GOT3 (cell line): Measurements from ENCODE around the gene TMBIM4.

ENCODE experiments used
- DNase-seq: peaks from one replicate; lab custom pipeline; 2025; ENCODE audit warnings: mixed read lengths; lab: John Stamatoyannopoulos, UW

TMBIM4 gene

GRCh38 chr12:66140731-66141130 lies 29.1 kb downstream of the TMBIM4 start:
- DNase-seq: no peak

- DNase-seq: no peak
Observed at GRCh38 chr12:66139328-66139727, 30.5 kb downstream of the TMBIM4 start.

DNA sequence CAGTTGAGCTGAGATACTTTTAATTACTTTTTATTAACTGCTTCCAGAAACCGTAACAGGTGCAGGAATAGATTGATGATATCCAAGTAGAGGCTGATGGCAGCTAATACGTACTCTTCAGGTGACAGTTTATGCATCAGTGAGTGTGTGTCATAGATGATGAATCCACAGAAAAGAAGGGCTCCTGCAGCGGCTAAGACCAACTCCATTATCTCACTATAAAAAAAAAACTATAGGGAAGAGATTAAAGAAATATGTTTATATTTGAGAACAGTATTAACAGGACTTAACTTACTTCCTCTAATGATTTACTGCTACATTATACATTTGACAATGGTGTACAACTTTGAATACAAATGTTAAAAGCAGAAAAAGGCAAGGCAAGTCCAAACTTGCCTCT lies 31.9 kb downstream of the TMBIM4 start:
- DNase-seq: no peak

DNA sequence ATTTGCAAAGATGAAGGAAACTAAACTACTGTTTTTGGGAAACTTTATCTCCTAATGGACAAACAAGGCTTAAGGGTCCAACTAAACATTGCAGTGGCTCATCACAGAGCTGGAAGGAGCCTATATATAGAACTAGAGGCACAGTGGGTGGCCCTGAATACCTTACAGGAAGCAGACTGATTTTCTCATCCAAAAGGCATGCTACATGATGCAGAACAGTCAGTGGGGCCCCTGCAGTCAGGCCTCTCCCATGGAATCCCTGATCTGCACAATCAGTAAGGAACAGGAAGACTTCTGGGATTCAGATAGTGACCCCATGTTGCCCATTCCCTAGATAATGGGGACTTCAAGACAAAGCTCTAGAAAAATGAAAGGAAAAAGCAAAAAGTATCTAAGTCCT lies 37.4 kb downstream of the TMBIM4 start:
- no peak for DNase-seq

DNA sequence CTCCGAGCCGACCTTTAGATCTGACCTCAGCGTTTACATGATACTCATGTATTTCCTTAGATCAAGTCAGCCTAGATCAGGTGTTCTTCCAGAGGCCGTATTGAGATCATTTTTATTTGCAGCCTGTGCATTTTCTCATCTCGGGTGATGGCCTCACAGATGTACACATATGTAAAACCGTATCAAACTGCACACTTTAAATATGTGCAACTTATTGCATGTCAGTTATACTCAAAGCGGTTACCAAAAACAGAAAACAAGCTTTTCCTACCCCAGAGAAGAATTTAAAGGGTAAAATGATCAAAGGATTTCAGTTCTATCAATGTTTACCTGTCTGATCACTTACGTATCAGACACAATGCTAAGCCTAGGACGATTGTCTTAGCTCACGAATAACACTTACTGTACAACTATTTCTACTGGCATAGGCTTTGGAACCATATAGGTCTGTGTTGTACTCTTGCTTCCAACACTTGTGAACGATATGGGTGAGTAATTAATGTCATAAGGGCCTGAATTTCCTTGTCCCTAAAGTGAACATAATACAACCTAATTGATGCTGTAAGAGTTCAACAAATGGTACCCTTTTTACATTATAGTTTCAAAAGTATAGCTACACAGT lies 38.6 kb downstream of the TMBIM4 start:
- no peak for DNase-seq

GRCh38 chr12:66130267-66131066 lies 39.3 kb downstream of the TMBIM4 start, which contains the start of gene LLPH:
TSS of gene LLPH (minus strand) at chr12:66130750. CDS start at chr12:66129106, 1,644 bp downstream.
- DNase-seq: no peak

DNA sequence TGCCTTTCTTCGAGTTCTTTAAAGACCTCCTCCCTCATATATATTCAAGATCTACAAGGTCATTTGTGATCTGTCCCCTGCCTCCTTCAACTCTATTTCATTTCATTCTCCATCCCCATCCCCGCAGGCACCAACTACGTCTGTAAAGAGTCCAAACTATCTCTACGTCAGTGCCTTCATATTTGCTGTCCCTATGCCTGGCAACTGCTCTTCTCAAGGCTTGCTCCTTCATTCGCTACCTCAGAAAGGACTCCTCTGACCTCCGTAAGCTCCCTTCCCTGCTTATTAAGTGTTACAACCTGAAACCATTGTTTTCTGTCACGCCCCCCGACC lies 39.9 kb downstream of the TMBIM4 start:
- DNase-seq: no peak

GRCh38 chr12:66127650-66128049 lies 42.1 kb downstream of the TMBIM4 start:
- DNase-seq: no peak

GRCh38 chr12:66120477-66120876 lies 49.3 kb downstream of the TMBIM4 start:
- no peak for DNase-seq

DNA sequence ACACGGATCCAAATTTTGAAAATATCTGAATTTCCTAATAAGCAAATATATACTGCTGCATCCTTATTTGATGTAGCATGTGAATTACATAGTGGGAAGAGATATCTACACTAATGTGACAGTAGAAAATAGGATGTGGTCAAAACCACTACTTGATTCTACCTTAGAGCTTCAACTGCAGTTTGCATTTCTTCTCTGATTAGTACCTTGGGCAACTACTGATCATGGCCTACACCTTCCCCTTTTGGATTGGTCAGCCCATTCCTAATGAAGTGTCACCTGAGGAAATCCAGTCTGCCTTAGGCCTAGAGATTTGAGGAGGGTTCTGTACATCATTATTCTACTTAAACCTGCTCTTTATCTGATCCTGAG lies 49.9 kb downstream of the TMBIM4 start:
- DNase-seq: no peak

- DNase-seq: no peak
Observed at GRCh38 chr12:66119229-66119869, 50.4 kb downstream of the TMBIM4 start.

DNA sequence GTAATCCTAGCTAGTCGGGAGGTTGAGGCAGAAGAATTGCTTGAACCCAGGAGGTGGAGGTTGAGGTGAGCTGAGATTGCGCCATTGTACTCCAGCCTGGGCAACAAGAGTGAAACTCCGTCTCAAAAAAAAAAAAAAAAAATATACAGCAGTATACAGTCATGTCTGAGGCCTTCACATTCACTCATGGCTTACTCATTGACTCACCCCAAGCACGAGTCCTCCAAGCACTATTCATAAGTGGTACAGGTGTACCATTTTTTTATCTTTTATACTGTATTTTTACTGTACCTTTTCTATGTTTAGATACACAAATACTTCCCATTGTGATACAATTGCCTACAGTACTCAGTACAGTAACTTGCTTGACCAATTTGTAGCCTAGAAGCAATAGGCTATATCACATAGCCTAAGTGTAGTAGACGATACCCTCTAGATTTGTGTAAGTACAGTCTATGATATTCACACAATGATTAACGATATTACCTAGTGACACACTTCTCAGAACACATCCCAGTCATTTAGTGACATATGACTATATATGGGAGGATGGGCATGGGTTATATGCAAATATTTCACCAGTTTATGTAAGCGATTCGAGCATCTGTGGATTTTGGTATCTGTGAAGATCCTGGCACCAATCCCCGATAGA lies 51.4 kb downstream of the TMBIM4 start:
- DNase-seq: no peak

DNA sequence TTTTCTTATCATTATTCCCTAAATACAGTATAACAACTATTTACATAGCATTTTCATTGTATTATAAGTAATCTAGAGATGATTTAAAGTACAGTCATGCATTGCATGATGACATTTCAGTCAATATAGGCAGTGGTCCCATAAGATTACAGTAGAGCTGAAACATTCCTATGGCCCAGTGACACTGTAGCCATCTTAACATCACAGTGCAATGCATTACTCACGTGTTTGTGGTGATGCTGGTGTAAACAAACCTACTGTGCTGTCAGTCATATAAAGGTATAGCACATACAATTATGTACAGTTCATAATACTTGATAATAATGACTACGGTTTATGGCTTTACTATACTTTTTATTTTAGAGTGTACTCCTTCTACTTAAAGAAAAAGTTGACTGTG lies 52.6 kb downstream of the TMBIM4 start:
- no peak for DNase-seq

GRCh38 chr12:66115071-66115600 lies 54.7 kb downstream of the TMBIM4 start:
- no peak for DNase-seq

- no peak for DNase-seq
Observed at GRCh38 chr12:66113471-66113870, 56.3 kb downstream of the TMBIM4 start.

- DNase-seq: no peak
Observed at GRCh38 chr12:66111605-66112004, 58.2 kb downstream of the TMBIM4 start.

DNA sequence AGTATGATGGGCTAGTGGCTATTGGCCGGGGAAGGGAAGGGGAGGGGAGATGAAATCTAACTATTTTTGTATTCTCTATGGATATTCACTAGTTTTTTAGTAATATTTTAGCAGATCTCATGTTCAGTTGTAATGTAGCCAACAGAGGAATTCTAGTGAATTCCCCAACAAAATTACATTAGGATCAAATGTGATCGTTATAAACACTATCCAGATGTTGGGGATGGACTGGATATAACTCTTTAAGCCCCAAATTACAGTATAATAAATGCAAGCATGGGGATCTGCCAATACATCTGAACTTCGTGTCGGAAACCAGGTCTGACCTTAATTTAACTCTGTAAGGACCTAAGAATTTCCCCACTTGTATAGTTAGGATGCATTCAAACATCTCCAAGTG lies 60.7 kb downstream of the TMBIM4 start:
- no peak for DNase-seq

DNA sequence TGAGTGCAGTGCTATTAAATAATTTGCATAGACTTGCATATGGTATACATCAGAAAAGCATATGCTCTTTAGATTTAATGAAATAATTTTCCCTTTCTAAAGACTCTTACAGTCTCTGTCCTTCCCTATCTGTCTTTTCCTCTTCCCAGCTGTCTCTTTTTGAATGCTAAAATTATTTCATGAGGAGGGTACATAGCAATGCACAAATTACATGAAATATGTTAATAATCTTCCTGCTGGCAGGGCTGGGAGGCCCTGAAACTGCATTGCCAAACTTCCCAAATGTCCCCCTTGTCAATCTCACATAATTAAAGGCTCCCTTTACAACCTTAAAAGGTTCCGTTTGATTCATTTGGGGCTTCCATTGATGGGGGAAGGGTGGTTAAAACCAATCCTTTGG lies 61.4 kb downstream of the TMBIM4 start:
- DNase-seq: no peak

DNA sequence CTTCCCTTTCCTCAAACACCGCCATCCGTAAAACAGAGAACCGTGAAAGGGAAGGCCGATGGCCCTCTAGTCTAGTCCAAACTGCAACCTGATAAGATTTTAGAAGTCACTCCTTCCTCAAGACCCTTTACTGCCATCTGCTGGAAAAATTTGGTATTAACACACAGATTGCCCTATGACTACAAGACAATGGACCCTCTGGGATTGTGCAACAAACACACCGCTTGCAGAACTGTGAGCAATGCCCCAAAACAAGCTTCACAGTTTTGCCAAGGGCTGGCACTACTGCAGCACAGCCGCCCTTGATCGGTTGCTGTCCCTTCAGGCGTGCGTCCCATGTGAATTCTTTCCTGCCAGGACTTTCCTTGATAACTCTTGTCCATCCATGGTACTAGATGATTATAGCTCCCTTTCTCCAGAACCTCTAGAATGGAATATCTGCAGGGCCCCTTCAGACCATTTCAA lies 62.3 kb downstream of the TMBIM4 start:
- no peak for DNase-seq

DNA sequence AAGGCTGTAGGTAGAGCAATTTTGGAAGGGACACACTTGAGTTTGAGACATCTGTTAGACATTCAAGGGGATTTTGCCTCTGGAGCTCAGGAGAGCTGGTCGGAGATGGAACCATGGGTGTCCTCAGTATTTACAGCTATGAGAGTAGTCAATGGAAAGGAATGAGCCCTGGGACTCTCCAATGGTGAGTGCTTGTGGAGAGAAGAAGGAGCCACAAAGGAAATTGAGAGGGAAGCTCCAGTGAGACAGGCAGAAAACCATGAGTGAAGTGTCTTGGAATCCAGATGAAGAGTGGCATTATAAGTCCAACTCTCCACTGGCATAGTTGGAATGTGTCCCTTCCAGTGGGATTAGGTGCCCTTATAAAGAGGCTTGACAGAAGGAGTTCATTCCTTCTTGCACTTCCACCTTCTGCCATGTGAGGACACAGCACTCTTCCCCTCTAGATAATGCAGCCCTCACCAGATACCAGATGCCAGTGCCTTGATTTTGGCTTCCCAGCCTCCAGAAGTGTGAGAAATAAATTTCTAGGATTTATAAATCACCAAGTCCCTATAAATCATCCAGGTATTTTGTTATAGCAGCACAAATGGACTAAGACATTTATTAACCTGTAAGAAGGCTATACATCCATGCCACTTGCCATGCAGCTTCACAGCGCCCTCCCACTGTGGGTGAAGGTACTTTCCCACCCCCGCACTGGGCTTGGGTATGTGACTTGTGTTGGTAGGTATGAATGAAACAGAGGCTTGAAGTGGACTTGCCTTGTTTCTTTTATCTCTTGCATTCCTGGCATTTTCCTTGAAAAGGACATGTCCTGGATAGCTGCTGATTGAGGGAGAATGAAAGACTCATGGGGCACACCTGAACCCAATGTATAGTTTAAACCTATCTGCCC lies 66.5 kb downstream of the TMBIM4 start:
- DNase-seq: no peak

DNA sequence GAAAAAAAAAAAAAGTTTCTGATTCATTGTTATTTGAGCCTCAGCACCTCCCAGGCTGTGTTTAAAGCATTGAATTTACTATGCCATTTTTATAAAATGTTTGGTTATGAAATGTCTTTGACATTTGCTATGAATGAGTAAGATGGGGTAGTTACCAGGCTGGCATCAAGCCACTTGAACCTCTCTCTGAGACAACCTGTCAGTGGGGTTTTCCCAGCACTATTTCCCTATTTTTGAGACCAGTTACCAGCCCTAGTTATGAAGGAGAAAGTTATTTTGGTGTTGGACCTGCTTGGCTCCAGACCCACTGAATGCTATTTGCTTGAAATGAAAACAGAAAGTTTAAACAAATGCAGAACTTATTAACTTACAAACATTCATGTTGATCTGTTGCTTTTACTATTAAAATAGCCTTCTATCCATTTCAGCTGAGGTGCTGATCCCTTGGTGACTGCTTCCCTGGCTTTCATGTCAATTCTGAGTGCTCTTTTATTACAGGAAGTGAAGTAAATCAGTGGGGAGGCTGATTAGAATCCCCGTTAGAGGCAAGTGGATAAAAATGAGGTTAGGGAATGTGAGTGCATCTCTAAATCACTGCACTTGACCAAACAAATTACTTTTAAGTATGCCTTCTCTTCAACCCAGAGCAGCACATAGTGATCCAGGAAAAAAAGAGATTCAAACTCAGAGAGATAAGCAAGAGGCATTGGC lies 77.1 kb downstream of the TMBIM4 start:
- DNase-seq: no peak
